Activated CD4-positive, alpha-beta memory T cell treated with anti-CD3 and anti-CD28 coated beads, Interleukin-2, amount 10 ng/mL, durations not matched to agents 7 days and 5 days (primary cell): ENCODE data around the gene ARSK. TPM values are rescaled to one million over a fixed set of nuclear protein-coding genes. Genes with fewer than 3 reads are reported as not detected.
"Not testable (repeated sequence)": the region's sequence is repeated elsewhere in the genome, so short reads cannot be mapped to it uniquely, and the experiment has no call there.

Experiments used
- CTCF ChIA-PET: fragments of 350-600 bp; sonication (Branson Sonifier 250); formaldehyde crosslinking; loops from one replicate; lab custom pipeline; 2021; ENCODE audit warnings: antibody characterized with exemption, inconsistent platforms; lab: Charles Lee
- POLR2A ChIA-PET: fragments of 350-600 bp; sonication (Branson Sonifier 250); formaldehyde crosslinking; loops from one replicate; lab custom pipeline; 2021; ENCODE audit warnings: antibody characterized with exemption; lab: Charles Lee
- DNase-seq: peaks from one replicate; pipeline ENCODE4 v3.0.0-alpha.2; 2020
- H3K27ac Mint-ChIP-seq: one replicate; pipeline ENCODE4 v1.8.0; 2021; ENCODE audit warnings: mild to moderate bottlenecking, mixed read lengths
- H3K27me3 Mint-ChIP-seq: one replicate; pipeline ENCODE4 v1.8.0; 2021; ENCODE audit warnings: mixed read lengths
- H3K36me3 Mint-ChIP-seq: one replicate; pipeline ENCODE4 v1.8.0; 2021; ENCODE audit warnings: low read depth, mixed read lengths
- H3K4me1 Mint-ChIP-seq: one replicate; pipeline ENCODE4 v1.8.0; 2021; ENCODE audit warnings: mixed read lengths
- H3K4me3 Mint-ChIP-seq: one replicate; pipeline ENCODE4 v1.8.0; 2021; ENCODE audit warnings: mild to moderate bottlenecking, mixed read lengths
- H3K9me3 Mint-ChIP-seq: one replicate; pipeline ENCODE4 v1.8.0; 2021; ENCODE audit warnings: mixed read lengths
- total RNA-seq, 2 experiments: library from RNA; stranded (reverse); gene quantifications; one replicate each; pipeline ENCODE4 v1.2.3, GENCODE V29; 2021

ARSK gene
- total RNA-seq, 2 experiments from 2014 or later: 4.4 to 4.8 TPM

DNA sequence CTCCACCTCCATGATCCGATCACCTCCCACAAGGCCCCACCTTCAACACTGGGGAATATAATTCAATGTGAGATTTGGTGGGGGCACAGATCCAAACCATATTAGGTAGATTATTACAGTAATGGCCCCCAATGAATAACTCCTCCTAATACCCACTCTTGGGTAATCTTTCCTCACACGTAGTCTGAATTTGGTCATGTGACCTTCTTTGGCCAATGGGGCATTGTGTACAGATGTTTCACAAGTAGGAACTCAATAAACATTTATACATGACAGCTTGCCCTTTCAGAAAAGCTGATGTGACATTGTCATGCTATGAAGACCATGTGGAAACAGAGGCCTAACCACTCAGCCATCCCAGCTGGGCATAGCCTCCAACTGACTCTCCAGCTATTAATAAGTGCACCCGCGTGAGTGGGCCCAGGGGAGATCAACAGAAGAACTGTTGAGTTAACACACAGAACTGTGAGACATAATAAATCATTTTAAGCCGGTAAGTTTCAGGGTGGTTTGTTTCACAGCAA, 75.6 kb downstream of the ARSK start:
- POLR2A ChIA-PET: interaction anchor here (1.6 to 3.4 kb wide), 4 partner anchors 9 to 331 kb away, joined by 6 to 57 read pairs (median 16); partner anchors contain the start of genes ELL2, GPR150 and RFESD
- no peak overlapping the region for H3K27ac Mint-ChIP-seq
- CTCF ChIA-PET: interaction anchor here (2.2 kb wide), 1 partner anchor 8 kb away, joined by 15 read pairs; no protein-coding TSS in a partner anchor

DNA sequence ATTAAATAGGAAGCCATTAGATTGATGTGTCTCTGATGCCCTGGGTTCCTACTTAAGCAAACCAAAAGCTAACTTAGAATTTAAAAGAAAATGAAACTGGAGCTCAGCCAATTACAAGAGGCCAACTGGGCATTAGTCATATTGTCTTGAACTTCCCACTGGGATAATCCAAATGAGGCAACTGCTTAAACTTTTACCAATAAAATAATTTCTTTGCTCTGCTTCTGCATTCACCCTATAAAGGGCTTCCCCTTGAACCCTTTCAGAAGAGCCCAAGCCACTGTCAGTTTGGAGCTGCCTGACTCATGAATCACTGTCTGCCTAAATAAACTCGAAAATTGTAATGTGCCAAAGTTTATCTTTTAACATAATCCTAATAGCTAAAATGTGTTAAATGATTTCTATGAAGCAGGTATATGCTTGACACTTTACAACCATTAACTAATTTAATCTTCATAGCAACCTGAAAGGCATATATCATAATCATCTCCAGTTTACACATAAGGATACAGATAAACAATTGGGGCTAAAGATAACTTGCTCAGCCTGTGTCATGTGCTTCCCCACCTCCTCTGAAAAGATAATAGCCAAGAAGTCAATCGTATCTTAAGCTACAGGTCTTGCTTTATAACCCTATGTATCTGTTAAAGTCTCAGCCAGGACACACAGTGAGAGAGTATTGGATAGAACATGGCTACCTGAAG, 76.5 kb downstream of the ARSK start:
- ChIA-PET CTCF (interaction anchor here (1.1 to 2.2 kb wide), 7 partner anchors 8 to 150 kb away, joined by 3 to 15 read pairs (median 8); partner anchors contain the start of gene RFESD), POLR2A (interaction anchor here (0.8 to 3.4 kb wide), 10 partner anchors 10 to 1023 kb away, joined by 3 to 57 read pairs (median 4); partner anchors contain the start of genes ELL2, GPR150 and RFESD)
- DNase-seq: no peak
- Mint-ChIP-seq H3K27ac (peak overlapping the region; percentile 95), H3K36me3 (peaks cover 16% of the 10 kb centered on the region), H3K4me3 (no peak overlapping the region), H3K9me3 (peaks cover 5% of the 10 kb centered on the region), H3K27me3 (peaks cover 8% of the 10 kb centered on the region), H3K4me1 (peaks cover 23% of the 10 kb centered on the region)

More for the DNA sequence above, 75.6 kb downstream of the ARSK start:
- Mint-ChIP-seq H3K4me1 (peaks cover 23% of the 10 kb centered on the region), H3K9me3 (peaks cover 5% of the 10 kb centered on the region), H3K27me3 (peaks cover 4% of the 10 kb centered on the region), H3K36me3 (peaks cover 16% of the 10 kb centered on the region), H3K4me3 (no peak overlapping the region)
- no peak for DNase-seq

GRCh38 chr5:95631991-95632675, 77.2 kb downstream of the ARSK start:
- ChIA-PET POLR2A (interaction anchor here (0.8 to 3.4 kb wide), 12 partner anchors 10 to 1023 kb away, joined by 3 to 57 read pairs (median 4); partner anchors contain the start of genes ARSK, ELL2, GPR150 and RFESD), CTCF (interaction anchor here (1.1 to 2.2 kb wide), 7 partner anchors 7 to 149 kb away, joined by 3 to 15 read pairs (median 8); partner anchors contain the start of gene RFESD)
- peaks cover 16% of the 10 kb centered on the region for H3K36me3 Mint-ChIP-seq
- H3K27me3 Mint-ChIP-seq: peaks cover 12% of the 10 kb centered on the region
- peak overlapping the region; percentile 1 for H3K4me3 Mint-ChIP-seq
- H3K27ac Mint-ChIP-seq: peak overlapping the region; percentile 95
- H3K4me1 Mint-ChIP-seq: peaks cover 23% of the 10 kb centered on the region
- peak; percentile 82 for DNase-seq
- H3K9me3 Mint-ChIP-seq: peaks cover 5% of the 10 kb centered on the region

GRCh38 chr5:95632942-95633341, 78.0 kb downstream of the ARSK start:
- H3K4me3 Mint-ChIP-seq: not testable (repeated sequence)
- CTCF ChIA-PET: interaction anchor here (1.6 to 1.7 kb wide), 2 partner anchors 12 to 14 kb away, joined by 8 to 13 read pairs; partner anchors contain the start of gene RFESD

GRCh38 chr5:95633671-95634070, 78.8 kb downstream of the ARSK start:
- H3K9me3 Mint-ChIP-seq: peaks cover 5% of the 10 kb centered on the region
- H3K4me1 Mint-ChIP-seq: peaks cover 26% of the 10 kb centered on the region
- H3K27ac Mint-ChIP-seq: no peak overlapping the region
- ChIA-PET POLR2A (no interaction called here), CTCF (no interaction called here)
- H3K36me3 Mint-ChIP-seq: peaks cover 16% of the 10 kb centered on the region
- DNase-seq: no peak
- H3K27me3 Mint-ChIP-seq: peaks cover 18% of the 10 kb centered on the region
- H3K4me3 Mint-ChIP-seq: no peak overlapping the region

More at GRCh38 chr5:95632942-95633341, 78.0 kb downstream of the ARSK start:
- H3K27ac Mint-ChIP-seq, H3K9me3 Mint-ChIP-seq, DNase-seq: not testable (repeated sequence)
- Mint-ChIP-seq H3K36me3 (peaks cover 16% of the 10 kb centered on the region), H3K4me1 (peaks cover 23% of the 10 kb centered on the region), H3K27me3 (peaks cover 13% of the 10 kb centered on the region)
- POLR2A ChIA-PET: interaction anchor here (1.0 to 3.4 kb wide), 4 partner anchors 9 to 78 kb away, joined by 3 to 57 read pairs (median 10); partner anchors contain the start of genes ARSK, GPR150 and SKIC3

DNA sequence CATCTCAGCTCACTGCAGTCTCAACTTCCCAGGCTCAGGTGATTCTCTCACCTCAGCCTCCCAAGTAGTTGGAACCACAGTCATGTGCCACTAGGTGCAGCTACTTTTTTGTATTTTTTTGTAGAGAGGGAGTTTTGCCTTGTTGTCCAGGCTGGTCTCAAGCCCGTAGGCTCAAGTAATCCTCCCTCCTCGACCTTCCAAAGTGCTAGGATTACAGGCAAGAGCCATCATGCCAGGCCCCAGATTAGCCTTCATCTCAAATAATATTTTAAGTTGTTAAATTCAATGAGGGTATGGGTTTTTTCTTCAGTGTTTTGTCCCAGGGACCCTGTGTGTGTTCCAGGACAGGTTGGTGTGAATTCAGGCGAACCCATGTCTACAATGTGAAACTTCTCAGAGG, 79.2 kb downstream of the ARSK start:
- H3K9me3 Mint-ChIP-seq: peaks cover 5% of the 10 kb centered on the region
- H3K4me3 Mint-ChIP-seq: no peak overlapping the region
- DNase-seq: no peak
- peaks cover 26% of the 10 kb centered on the region for H3K4me1 Mint-ChIP-seq
- peaks cover 16% of the 10 kb centered on the region for H3K36me3 Mint-ChIP-seq
- H3K27me3 Mint-ChIP-seq: peaks cover 19% of the 10 kb centered on the region
- ChIA-PET CTCF (interaction anchor here (0.7 kb wide), 1 partner anchor 148 kb away, joined by 3 read pairs; no protein-coding TSS in a partner anchor), POLR2A (interaction anchor here (1.9 kb wide), 1 partner anchor 13 kb away, joined by 9 read pairs; the partner anchor contains the start of gene RFESD)
- no peak overlapping the region for H3K27ac Mint-ChIP-seq

GRCh38 chr5:95638632-95639031, 83.7 kb downstream of the ARSK start:
- H3K27ac Mint-ChIP-seq: no peak overlapping the region
- no peak for DNase-seq
- H3K27me3 Mint-ChIP-seq: peaks cover 22% of the 10 kb centered on the region
- H3K9me3 Mint-ChIP-seq: no peaks in the 10 kb centered on the region
- H3K36me3 Mint-ChIP-seq: peaks cover 2% of the 10 kb centered on the region
- CTCF ChIA-PET: no interaction called here
- no peak overlapping the region for H3K4me3 Mint-ChIP-seq
- H3K4me1 Mint-ChIP-seq: peaks cover 4% of the 10 kb centered on the region
- POLR2A ChIA-PET: no interaction called here

- H3K27ac Mint-ChIP-seq: no peak overlapping the region
- H3K27me3 Mint-ChIP-seq: peaks cover 11% of the 10 kb centered on the region
Measured at GRCh38 chr5:95641741-95642220, 86.9 kb downstream of the ARSK start.

DNA sequence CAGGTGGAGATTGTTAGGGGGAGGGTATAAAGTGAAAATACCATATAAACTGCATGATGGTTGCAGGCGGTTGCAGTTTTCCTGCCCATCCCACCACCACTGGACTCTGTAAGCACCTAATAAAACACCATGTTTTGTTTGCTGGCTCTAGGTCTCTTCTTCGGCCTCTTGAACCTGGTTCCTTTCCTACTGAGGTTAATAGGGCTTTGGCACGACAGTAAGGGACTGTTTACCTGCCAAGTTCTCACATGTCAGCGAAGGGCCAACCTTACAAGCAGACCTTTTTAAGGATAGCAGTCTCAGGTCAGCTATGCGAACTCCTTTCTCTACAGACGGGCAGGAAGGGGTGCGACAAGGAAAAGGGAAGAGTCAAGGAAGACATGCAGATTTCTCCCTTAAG, 88.3 kb downstream of the ARSK start:
- H3K4me3 Mint-ChIP-seq: no peak overlapping the region
- POLR2A ChIA-PET: interaction anchor here (0.5 to 3.2 kb wide), 3 partner anchors 8 to 1333 kb away, joined by 3 to 14 read pairs (median 4); no protein-coding TSS in a partner anchor
- no peak overlapping the region for H3K27ac Mint-ChIP-seq
- H3K4me1 Mint-ChIP-seq: peaks cover 36% of the 10 kb centered on the region
- H3K9me3 Mint-ChIP-seq: no peaks in the 10 kb centered on the region
- CTCF ChIA-PET: interaction anchor here (0.7 to 4.2 kb wide), 9 partner anchors 11 to 206 kb away, joined by 3 to 29 read pairs (median 8); no protein-coding TSS in a partner anchor
- DNase-seq: no peak
- H3K36me3 Mint-ChIP-seq: peaks cover 2% of the 10 kb centered on the region
- H3K27me3 Mint-ChIP-seq: peaks cover 9% of the 10 kb centered on the region

More at GRCh38 chr5:95641741-95642220, 86.9 kb downstream of the ARSK start:
- no peaks in the 10 kb centered on the region for H3K36me3 Mint-ChIP-seq
- H3K4me3 Mint-ChIP-seq: no peak overlapping the region
- peaks cover 27% of the 10 kb centered on the region for H3K4me1 Mint-ChIP-seq
- no peaks in the 10 kb centered on the region for H3K9me3 Mint-ChIP-seq
- ChIA-PET CTCF (interaction anchor here (0.8 to 4.2 kb wide), 8 partner anchors 10 to 696 kb away, joined by 3 to 29 read pairs (median 4); no protein-coding TSS in a partner anchor), POLR2A (interaction anchor here (3.2 kb wide), 1 partner anchor 10 kb away, joined by 14 read pairs; no protein-coding TSS in a partner anchor)
- DNase-seq: no peak

DNA sequence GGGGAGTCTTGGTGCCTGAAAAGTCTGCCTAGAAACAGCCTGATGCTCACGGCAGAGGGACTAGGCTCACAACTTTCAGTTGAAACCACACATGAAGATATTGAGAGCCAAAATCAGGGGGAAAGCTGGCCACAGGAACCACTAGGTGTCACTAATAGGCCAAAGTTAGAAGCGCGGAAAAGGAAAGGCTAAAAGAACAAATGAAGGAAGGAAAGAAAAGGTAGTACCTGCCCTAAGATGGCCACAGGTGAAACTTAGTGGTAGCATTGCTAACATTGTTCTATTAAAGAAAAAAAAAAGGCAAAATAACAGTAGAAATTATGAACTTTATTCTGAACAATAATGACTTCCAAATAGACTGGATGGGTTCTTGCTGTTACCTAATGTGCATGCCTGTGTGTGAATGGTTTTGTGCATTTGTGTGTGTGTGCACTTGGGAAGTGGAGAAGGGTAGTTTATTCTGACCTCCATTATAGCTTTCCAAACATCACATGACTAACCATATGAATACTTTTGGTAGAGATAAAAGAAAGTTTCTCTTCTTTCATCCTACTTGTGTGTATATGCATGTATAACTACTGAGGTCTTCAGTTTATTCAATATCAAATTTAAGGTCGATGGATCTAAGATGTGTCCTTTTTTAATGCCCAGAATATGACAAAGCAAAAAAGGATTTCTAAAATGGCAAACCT, 89.6 kb downstream of the ARSK start:
- Mint-ChIP-seq H3K27ac (peak overlapping the region; percentile 8), H3K9me3 (no peaks in the 10 kb centered on the region), H3K4me1 (peaks cover 40% of the 10 kb centered on the region), H3K36me3 (peaks cover 2% of the 10 kb centered on the region), H3K27me3 (peaks cover 2% of the 10 kb centered on the region), H3K4me3 (no peak overlapping the region)
- ChIA-PET POLR2A (interaction anchor here (0.6 to 4.4 kb wide), 6 partner anchors 10 to 179 kb away, joined by 3 to 52 read pairs (median 5); partner anchors contain the start of genes GLRX and GPR150), CTCF (interaction anchor here (1.0 to 4.2 kb wide), 12 partner anchors 9 to 204 kb away, joined by 4 to 29 read pairs (median 8); no protein-coding TSS in a partner anchor)
- DNase-seq: peak; percentile 64

DNA sequence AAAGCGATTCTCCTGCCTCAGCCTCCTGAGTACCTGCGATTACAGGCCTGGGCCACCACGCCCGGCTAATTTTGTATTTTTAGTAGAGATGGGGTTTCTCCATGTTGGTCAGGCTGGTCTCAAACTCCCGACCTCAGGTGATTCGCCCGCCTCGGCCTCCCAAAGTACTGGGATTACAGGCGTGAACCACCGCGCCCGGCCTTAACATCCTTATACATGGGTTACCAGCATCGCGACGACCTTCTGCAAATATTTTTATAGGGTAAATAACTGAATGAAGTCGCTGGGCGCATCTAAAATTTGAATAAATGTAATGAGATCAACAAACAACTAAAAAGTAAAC, 91.3 kb downstream of the ARSK start:
- not testable (repeated sequence) for H3K9me3 Mint-ChIP-seq, DNase-seq, H3K36me3 Mint-ChIP-seq, H3K27me3 Mint-ChIP-seq
- ChIA-PET POLR2A (interaction anchor here (1.0 to 4.4 kb wide), 15 partner anchors 11 to 315 kb away, joined by 3 to 52 read pairs (median 9); partner anchors contain the start of genes ARSK, ELL2, GLRX and GPR150), CTCF (interaction anchor here (1.0 to 3.1 kb wide), 17 partner anchors 9 to 202 kb away, joined by 3 to 21 read pairs (median 5); partner anchors contain the start of genes GLRX and RHOBTB3)
- Mint-ChIP-seq H3K27ac (peak overlapping the region; percentile 88), H3K4me3 (peak overlapping the region; percentile 79), H3K4me1 (peaks cover 45% of the 10 kb centered on the region)
